ENCODE measurements around the gene ALAS1. TPM values are rescaled to one million over a fixed set of nuclear protein-coding genes. Genes with fewer than 3 reads are reported as not detected.

Gene ALAS1
- total RNA-seq, 1 experiment from 2014 or later, result 53.1 TPM

GRCh38 chr3:52216585-52217408 lies 18.8 kb downstream of the ALAS1 start:
- H3K4me3 ChIP-seq (ENCODE audit: low read depth, low read length), result no peak overlapping the region
- CTCF ChIA-PET, result interaction anchor here (1.0 kb wide), 1 partner anchor 122 kb away, joined by 3 read pairs; no protein-coding TSS in a partner anchor
- H3K27me3 Mint-ChIP-seq (ENCODE audit: insufficient read depth, unreplicated experiment), result no peaks in the 10 kb centered on the region
- H3K9me3 ChIP-seq, result no peaks in the 10 kb centered on the region
- intact Hi-C loops (cut with micrococcal nuclease; ENCODE audit: unreplicated experiment), result no loop called here
- peaks cover 29% of the 10 kb centered on the region for H3K36me3 Mint-ChIP-seq (ENCODE audit: insufficient read depth, unreplicated experiment)
- H3K27ac Mint-ChIP-seq (ENCODE audit: unreplicated experiment), result no peak overlapping the region
- no peaks in the 10 kb centered on the region for H3K9me3 Mint-ChIP-seq (ENCODE audit: unreplicated experiment)
- POLR2A ChIA-PET, result interaction anchor here (0.5 kb wide), 1 partner anchor 250 kb away, joined by 4 read pairs; the partner anchor contains the start of gene PCBP4
- H3K4me3 Mint-ChIP-seq (ENCODE audit: unreplicated experiment), result no peak overlapping the region
- H3K27me3 ChIP-seq (replicated peaks; ENCODE audit: control insufficient read depth, insufficient read depth, low read length), result no peaks in the 10 kb centered on the region
- TF ChIP-seq, protein P1, sequence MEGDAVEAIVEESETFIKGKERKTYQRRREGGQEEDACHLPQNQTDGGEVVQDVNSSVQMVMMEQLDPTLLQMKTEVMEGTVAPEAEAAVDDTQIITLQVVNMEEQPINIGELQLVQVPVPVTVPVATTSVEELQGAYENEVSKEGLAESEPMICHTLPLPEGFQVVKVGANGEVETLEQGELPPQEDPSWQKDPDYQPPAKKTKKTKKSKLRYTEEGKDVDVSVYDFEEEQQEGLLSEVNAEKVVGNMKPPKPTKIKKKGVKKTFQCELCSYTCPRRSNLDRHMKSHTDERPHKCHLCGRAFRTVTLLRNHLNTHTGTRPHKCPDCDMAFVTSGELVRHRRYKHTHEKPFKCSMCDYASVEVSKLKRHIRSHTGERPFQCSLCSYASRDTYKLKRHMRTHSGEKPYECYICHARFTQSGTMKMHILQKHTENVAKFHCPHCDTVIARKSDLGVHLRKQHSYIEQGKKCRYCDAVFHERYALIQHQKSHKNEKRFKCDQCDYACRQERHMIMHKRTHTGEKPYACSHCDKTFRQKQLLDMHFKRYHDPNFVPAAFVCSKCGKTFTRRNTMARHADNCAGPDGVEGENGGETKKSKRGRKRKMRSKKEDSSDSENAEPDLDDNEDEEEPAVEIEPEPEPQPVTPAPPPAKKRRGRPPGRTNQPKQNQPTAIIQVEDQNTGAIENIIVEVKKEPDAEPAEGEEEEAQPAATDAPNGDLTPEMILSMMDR (IDR thresholded peaks at IDR 0.05; ENCODE audit: insufficient read depth in 1 of 2, low read depth in 1 of 2, low read length in 1 of 2, severe bottlenecking in 1 of 2, unreplicated experiment in 1 of 2), result no peak
- BruUV-seq (replicated peaks), result no TSS peak
- H3K36me3 ChIP-seq (ENCODE audit: control insufficient read depth, insufficient read depth, low read length), result peaks cover 6% of the 10 kb centered on the region
- peaks cover 4% of the 10 kb centered on the region; the same call in 1 of the 2 replicates for H3K4me1 ChIP-seq
- no peak for DNase-seq
- peaks cover 6% of the 10 kb centered on the region for H3K4me1 Mint-ChIP-seq (ENCODE audit: low read depth, unreplicated experiment)

DNA sequence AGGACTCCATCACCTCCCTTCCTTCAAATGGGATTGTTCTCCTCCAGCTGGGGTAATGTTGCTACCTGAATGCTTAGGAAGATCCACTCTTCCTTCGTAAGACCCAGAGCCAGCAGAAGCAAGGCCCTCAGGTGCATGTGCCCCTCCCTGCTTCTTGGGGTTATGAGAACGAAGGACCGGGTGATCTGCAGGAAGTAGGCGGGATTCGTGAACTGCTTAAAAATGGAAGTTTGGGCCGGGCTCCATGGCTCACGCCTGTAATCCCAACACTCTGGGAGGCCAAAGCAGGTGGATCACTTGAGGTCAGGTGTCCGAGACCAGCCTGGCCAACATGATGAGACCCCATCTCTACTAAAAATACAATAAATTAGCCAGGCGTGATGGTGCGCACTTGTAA lies 19.4 kb downstream of the ALAS1 start:
- intact Hi-C loops (cut with micrococcal nuclease; ENCODE audit: unreplicated experiment), result no loop called here

GRCh38 chr3:52218026-52218425 lies 20.1 kb downstream of the ALAS1 start:
- no peak overlapping the region for H3K4me3 Mint-ChIP-seq (ENCODE audit: unreplicated experiment)
- intact Hi-C loops (cut with micrococcal nuclease; ENCODE audit: unreplicated experiment), result no loop called here
- H3K36me3 Mint-ChIP-seq (ENCODE audit: insufficient read depth, unreplicated experiment), result peaks cover 18% of the 10 kb centered on the region
- ChIA-PET POLR2A (no interaction called here), CTCF (no interaction called here)
- Histone ChIP-seq H3K36me3 (ENCODE audit: control insufficient read depth, insufficient read depth, low read length) (peaks cover 2% of the 10 kb centered on the region), H3K4me1 (peaks cover 4% of the 10 kb centered on the region; the same call in 1 of the 2 replicates), H3K9me3 (no peaks in the 10 kb centered on the region), H3K4me3 (ENCODE audit: low read depth, low read length) (no peak overlapping the region), H3K27me3 (replicated peaks; ENCODE audit: control insufficient read depth, insufficient read depth, low read length) (no peaks in the 10 kb centered on the region)
- BruUV-seq (replicated peaks), result no TSS peak
- no peak overlapping the region for H3K27ac Mint-ChIP-seq (ENCODE audit: unreplicated experiment)
- no peak for DNase-seq
- H3K9me3 Mint-ChIP-seq (ENCODE audit: unreplicated experiment), result no peaks in the 10 kb centered on the region
- H3K27me3 Mint-ChIP-seq (ENCODE audit: insufficient read depth, unreplicated experiment), result no peaks in the 10 kb centered on the region
- TF ChIP-seq, protein P1 (IDR thresholded peaks at IDR 0.05; ENCODE audit: insufficient read depth in 1 of 2, low read depth in 1 of 2, low read length in 1 of 2, severe bottlenecking in 1 of 2, unreplicated experiment in 1 of 2), result no peak
- H3K4me1 Mint-ChIP-seq (ENCODE audit: low read depth, unreplicated experiment), result peaks cover 6% of the 10 kb centered on the region

More for the DNA sequence above, 19.4 kb downstream of the ALAS1 start:
- peaks cover 6% of the 10 kb centered on the region for H3K4me1 Mint-ChIP-seq (ENCODE audit: low read depth, unreplicated experiment)
- Histone ChIP-seq H3K4me1 (peaks cover 4% of the 10 kb centered on the region; the same call in 1 of the 2 replicates), H3K9me3 (no peaks in the 10 kb centered on the region), H3K27me3 (replicated peaks; ENCODE audit: control insufficient read depth, insufficient read depth, low read length) (no peaks in the 10 kb centered on the region), H3K36me3 (ENCODE audit: control insufficient read depth, insufficient read depth, low read length) (peaks cover 4% of the 10 kb centered on the region), H3K4me3 (ENCODE audit: low read depth, low read length) (no peak overlapping the region)
- no TSS peak for BruUV-seq (replicated peaks)
- POLR2A ChIA-PET, result no interaction called here
- CTCF ChIA-PET, result no interaction called here
- no peaks in the 10 kb centered on the region for H3K9me3 Mint-ChIP-seq (ENCODE audit: unreplicated experiment)
- H3K27me3 Mint-ChIP-seq (ENCODE audit: insufficient read depth, unreplicated experiment), result no peaks in the 10 kb centered on the region
- no peak overlapping the region for H3K4me3 Mint-ChIP-seq (ENCODE audit: unreplicated experiment)
- no peak for DNase-seq
- H3K27ac Mint-ChIP-seq (ENCODE audit: unreplicated experiment), result no peak overlapping the region
- peaks cover 24% of the 10 kb centered on the region for H3K36me3 Mint-ChIP-seq (ENCODE audit: insufficient read depth, unreplicated experiment)
- TF ChIP-seq, protein P1 (IDR thresholded peaks at IDR 0.05; ENCODE audit: insufficient read depth in 1 of 2, low read depth in 1 of 2, low read length in 1 of 2, severe bottlenecking in 1 of 2, unreplicated experiment in 1 of 2), result no peak

All from Caco-2 (cell line).